WTC11 (cell line): ENCODE data around the gene RANBP3L. TPM values are rescaled to one million over a fixed set of nuclear protein-coding genes. Genes with fewer than 3 reads are reported as not detected.
"Not testable (repeated sequence)": the region's sequence is repeated elsewhere in the genome, so short reads cannot be mapped to it uniquely, and the experiment has no call there.

ENCODE experiments used
- ATAC-seq: fragments of 200-7000 bp; cut with Tn5 transposase; 2 replicates; pipeline ENCODE4 v1.10.0; 2021; ENCODE audit warnings: mild to moderate bottlenecking, moderate library complexity
- CTCF ChIA-PET: fragments of 300-600 bp; sonication (Branson Sonifier 250); formaldehyde crosslinking; loops from one replicate; lab custom pipeline; 2021; ENCODE audit warnings: antibody characterized with exemption; lab: Charles Lee
- POLR2A ChIA-PET: fragments of 350-600 bp; sonication (Branson Sonifier 250); formaldehyde crosslinking; loops from one replicate; lab custom pipeline; 2021; ENCODE audit warnings: antibody characterized with exemption; lab: Charles Lee
- DNase-seq: peaks from one replicate; pipeline ENCODE4 v3.0.0; 2021; ENCODE audit warnings: low spot score
- H3K27ac Mint-ChIP-seq: 2 replicates; pipeline ENCODE4 v1.8.0; 2021; ENCODE audit warnings: mixed read lengths
- H3K27me3 Mint-ChIP-seq: 2 replicates; pipeline ENCODE4 v1.8.0; 2021; ENCODE audit warnings: low read depth, mild to moderate bottlenecking, moderate library complexity, mixed read lengths
- H3K36me3 Mint-ChIP-seq: 2 replicates; pipeline ENCODE4 v1.8.0; 2021; ENCODE audit warnings: mixed read lengths
- H3K4me1 Mint-ChIP-seq: 2 replicates; pipeline ENCODE4 v1.8.0; 2022; ENCODE audit warnings: mixed read lengths
- H3K4me3 Mint-ChIP-seq: 2 replicates; pipeline ENCODE4 v1.8.0; 2021; ENCODE audit warnings: mild to moderate bottlenecking, moderate library complexity, mixed read lengths
- H3K9me3 Mint-ChIP-seq: 2 replicates; pipeline ENCODE4 v1.8.0; 2021; ENCODE audit warnings: mixed read lengths
- ATF1 ChIP-seq: sonication (generic); formaldehyde crosslinking; IDR thresholded peaks from 2 replicates; pipeline ENCODE4 v1.8.1; 2023; ENCODE audit warnings: mild to moderate bottlenecking, moderate library complexity, missing genetic modification reagents
- CDX4 ChIP-seq: fragments of 250-450 bp; sonication (Bioruptor Pico); IDR thresholded peaks from 2 replicates; pipeline ENCODE4 v1.9.0; 2021; ENCODE audit warnings: moderate library complexity, mild to moderate bottlenecking, inconsistent platforms, borderline replicate concordance
- CREB1 ChIP-seq: sonication (generic); formaldehyde crosslinking; IDR thresholded peaks from 2 replicates; pipeline ENCODE4 v1.8.0; 2023; ENCODE audit warnings: mild to moderate bottlenecking, missing genetic modification reagents
- ESRRA ChIP-seq: sonication (generic); formaldehyde crosslinking; IDR thresholded peaks from 2 replicates; pipeline ENCODE4 v1.8.1; 2022; ENCODE audit warnings: mild to moderate bottlenecking, missing genetic modification reagents, borderline replicate concordance
- FOXP1 ChIP-seq: sonication (generic); formaldehyde crosslinking; IDR thresholded peaks from 2 replicates; pipeline ENCODE4 v1.8.0; 2022; ENCODE audit warnings: missing genetic modification reagents, mild to moderate bottlenecking, moderate library complexity, borderline replicate concordance
- GABPB1 ChIP-seq: sonication (generic); formaldehyde crosslinking; IDR thresholded peaks from 2 replicates; pipeline ENCODE4 v1.8.1; 2023; ENCODE audit warnings: mild to moderate bottlenecking, missing genetic modification reagents
- MXD4 ChIP-seq: fragments of 250-450 bp; sonication (Bioruptor Pico); IDR thresholded peaks from 2 replicates; pipeline ENCODE4 v1.8.0; 2021; ENCODE audit warnings: mild to moderate bottlenecking, moderate library complexity, borderline replicate concordance
- NFATC4 ChIP-seq: fragments of 250-450 bp; sonication (Bioruptor Pico); IDR thresholded peaks from 2 replicates; pipeline ENCODE4 v1.9.0; 2021; ENCODE audit warnings: mild to moderate bottlenecking
- PRDM15 ChIP-seq: sonication (generic); formaldehyde crosslinking; IDR thresholded peaks from 2 replicates; pipeline ENCODE4 v1.8.0; 2022; ENCODE audit warnings: missing genetic modification reagents
- SMAD4 ChIP-seq: sonication (generic); formaldehyde crosslinking; IDR thresholded peaks from 2 replicates; pipeline ENCODE4 v1.8.0; 2022; ENCODE audit warnings: mild to moderate bottlenecking, missing genetic modification reagents
- SOX15 ChIP-seq: fragments of 250-450 bp; sonication (Bioruptor Pico); IDR thresholded peaks from 2 replicates; pipeline ENCODE4 v1.9.0; 2021; ENCODE audit warnings: mild to moderate bottlenecking
- SP1 ChIP-seq: sonication (generic); formaldehyde crosslinking; conservative IDR thresholded peaks from 2 replicates; pipeline ENCODE4 v1.8.1; 2022; ENCODE audit warnings: missing genetic modification reagents
- ZNF121 ChIP-seq: sonication (generic); formaldehyde crosslinking; IDR thresholded peaks from 2 replicates; pipeline ENCODE4 v1.8.0; 2023; ENCODE audit warnings: missing genetic modification reagents
- ZNF317 ChIP-seq: sonication (generic); formaldehyde crosslinking; IDR thresholded peaks from 2 replicates; pipeline ENCODE4 v1.8.1; 2023; ENCODE audit warnings: low read depth, mild to moderate bottlenecking, moderate library complexity, missing genetic modification reagents, borderline replicate concordance
- ZNF423 ChIP-seq: fragments of 250-450 bp; sonication (Bioruptor Pico); IDR thresholded peaks from 2 replicates; pipeline ENCODE4 v2.1.2; 2022; ENCODE audit warnings: mild to moderate bottlenecking, moderate library complexity
- ZNF671 ChIP-seq: fragments of 250-450 bp; sonication (Bioruptor Pico); IDR thresholded peaks from 2 replicates; pipeline ENCODE4 v1.8.0; 2021; ENCODE audit warnings: mild to moderate bottlenecking
- total RNA-seq: library from RNA; stranded (reverse); gene quantifications from 3 replicates; pipeline ENCODE4 v1.2.3, GENCODE V29; 2021
- TF ChIP-seq, protein P1 (sequence below): sonication (generic); formaldehyde crosslinking; IDR thresholded peaks from 2 replicates; pipeline ENCODE4 v1.8.1; 2022; ENCODE audit warnings: low read depth, missing genetic modification reagents, borderline replicate concordance
- TF ChIP-seq, protein P2 (sequence below): sonication (generic); formaldehyde crosslinking; IDR thresholded peaks from 2 replicates; pipeline ENCODE4 v1.8.1; 2022; ENCODE audit warnings: mild to moderate bottlenecking, moderate library complexity, missing genetic modification reagents

RANBP3L gene
- total RNA-seq, 1 experiment from 2014 or later, result not detected

DNA sequence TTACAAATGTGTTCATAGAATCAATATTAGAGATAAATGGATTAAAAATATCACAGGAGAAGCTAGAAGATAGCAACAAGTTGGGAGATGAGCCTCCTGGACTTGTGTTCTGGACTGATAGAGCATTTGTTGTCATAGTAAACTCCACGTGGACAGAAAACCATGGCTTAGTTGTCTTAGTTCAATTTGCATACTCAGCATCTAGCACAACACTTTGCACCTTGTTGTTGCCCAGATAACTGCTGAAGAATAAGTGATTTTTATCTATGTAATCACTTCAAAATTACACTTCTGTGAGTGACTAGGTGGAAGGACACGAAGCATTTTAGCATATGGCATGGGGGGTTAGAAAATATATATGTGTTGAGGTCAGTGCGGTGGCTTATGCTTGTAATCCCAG, 4.0 kb downstream of the RANBP3L start (continued):
- no peak for TF ChIP-seq ZNF423 (CRISPR knock-in tag)
- TF ChIP-seq FOXP1 (CRISPR knock-in tag), result no peak

DNA sequence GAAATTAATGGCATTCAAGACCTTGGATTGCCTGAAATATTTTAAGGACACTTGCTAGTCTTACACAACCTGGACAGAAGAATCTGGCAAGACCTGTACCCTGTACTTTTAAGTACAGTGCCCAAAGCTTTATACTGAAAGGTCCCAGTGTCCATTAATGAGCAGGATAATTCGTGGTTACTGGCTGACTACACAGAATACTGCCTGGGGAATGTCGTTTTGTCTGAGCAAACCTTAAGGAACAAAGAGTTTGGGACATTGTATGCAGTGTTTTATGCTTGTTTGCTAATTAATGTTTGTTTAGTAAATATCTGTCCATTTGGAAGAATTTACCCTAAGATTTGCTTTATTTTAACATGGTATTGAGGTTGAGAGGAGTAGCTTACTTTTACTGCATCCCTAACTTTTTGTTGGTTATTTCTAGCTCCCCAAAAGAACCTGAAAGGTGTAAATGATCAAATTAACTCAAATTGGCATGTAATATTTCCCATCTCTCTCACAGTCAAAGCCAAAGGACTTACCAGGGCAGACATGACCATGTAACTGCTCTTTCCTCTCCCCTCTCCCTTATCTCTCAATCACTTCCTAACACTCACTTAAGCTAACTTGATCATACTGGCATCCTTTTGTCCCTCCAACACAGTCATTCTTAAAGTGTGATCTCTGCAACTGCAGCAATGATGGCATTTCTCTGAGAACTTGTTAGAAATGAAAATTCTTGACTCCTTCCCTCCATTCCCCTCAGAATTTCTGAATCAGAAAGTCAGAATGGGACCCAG, 15.7 kb downstream of the RANBP3L start:
- no peak for ATAC-seq
- Mint-ChIP-seq H3K27me3 (peaks cover 3% of the 10 kb centered on the region), H3K27ac (no peak overlapping the region), H3K36me3 (no peaks in the 10 kb centered on the region), H3K4me3 (no peak overlapping the region), H3K4me1 (peaks cover 4% of the 10 kb centered on the region; the same call in 1 of the 2 replicates), H3K9me3 (no peaks in the 10 kb centered on the region)
- ChIA-PET CTCF (no interaction called here), POLR2A (no interaction called here)
- TF ChIP-seq CDX4 (CRISPR knock-in tag) (no peak), CREB1 (CRISPR knock-in tag) (no peak), ATF1 (CRISPR knock-in tag) (no peak), ZNF671 (CRISPR knock-in tag) (no peak), NFATC4 (CRISPR knock-in tag) (no peak), ESRRA (CRISPR knock-in tag) (no peak), PRDM15 (CRISPR knock-in tag) (no peak), MXD4 (CRISPR knock-in tag) (no peak), ZNF317 (no peak), SP1 (CRISPR knock-in tag) (no peak), SOX15 (CRISPR knock-in tag) (no peak), GABPB1 (CRISPR knock-in tag) (no peak), SMAD4 (no peak), ZNF121 (CRISPR knock-in tag) (no peak)
- TF ChIP-seq, protein P1, sequence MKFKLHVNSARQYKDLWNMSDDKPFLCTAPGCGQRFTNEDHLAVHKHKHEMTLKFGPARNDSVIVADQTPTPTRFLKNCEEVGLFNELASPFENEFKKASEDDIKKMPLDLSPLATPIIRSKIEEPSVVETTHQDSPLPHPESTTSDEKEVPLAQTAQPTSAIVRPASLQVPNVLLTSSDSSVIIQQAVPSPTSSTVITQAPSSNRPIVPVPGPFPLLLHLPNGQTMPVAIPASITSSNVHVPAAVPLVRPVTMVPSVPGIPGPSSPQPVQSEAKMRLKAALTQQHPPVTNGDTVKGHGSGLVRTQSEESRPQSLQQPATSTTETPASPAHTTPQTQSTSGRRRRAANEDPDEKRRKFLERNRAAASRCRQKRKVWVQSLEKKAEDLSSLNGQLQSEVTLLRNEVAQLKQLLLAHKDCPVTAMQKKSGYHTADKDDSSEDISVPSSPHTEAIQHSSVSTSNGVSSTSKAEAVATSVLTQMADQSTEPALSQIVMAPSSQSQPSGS (CRISPR knock-in tag), result no peak
- TF ChIP-seq, protein P2, sequence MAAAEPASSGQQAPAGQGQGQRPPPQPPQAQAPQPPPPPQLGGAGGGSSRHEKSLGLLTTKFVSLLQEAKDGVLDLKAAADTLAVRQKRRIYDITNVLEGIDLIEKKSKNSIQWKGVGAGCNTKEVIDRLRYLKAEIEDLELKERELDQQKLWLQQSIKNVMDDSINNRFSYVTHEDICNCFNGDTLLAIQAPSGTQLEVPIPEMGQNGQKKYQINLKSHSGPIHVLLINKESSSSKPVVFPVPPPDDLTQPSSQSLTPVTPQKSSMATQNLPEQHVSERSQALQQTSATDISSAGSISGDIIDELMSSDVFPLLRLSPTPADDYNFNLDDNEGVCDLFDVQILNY (CRISPR knock-in tag), result no peak
- no peak for DNase-seq

- H3K9me3 Mint-ChIP-seq, CTCF ChIA-PET, H3K4me3 Mint-ChIP-seq: not testable (repeated sequence)
These were observed 17.9 kb downstream of the RANBP3L start for GRCh38 chr5:36283775-36284174.

More at GRCh38 chr5:36283775-36284174, 17.9 kb downstream of the RANBP3L start:
- H3K27ac Mint-ChIP-seq, ATAC-seq, H3K27me3 Mint-ChIP-seq, DNase-seq, H3K36me3 Mint-ChIP-seq, H3K4me1 Mint-ChIP-seq, POLR2A ChIA-PET: not testable (repeated sequence)
